NCI-H1436 treated with DMSO at 0.1 percent for 48 hours (cell line): ENCODE results near the gene DGKD.

Experiments
- DNase-seq: peaks from one replicate; lab custom pipeline; 2025; lab: John Stamatoyannopoulos, UW

Gene DGKD

DNA sequence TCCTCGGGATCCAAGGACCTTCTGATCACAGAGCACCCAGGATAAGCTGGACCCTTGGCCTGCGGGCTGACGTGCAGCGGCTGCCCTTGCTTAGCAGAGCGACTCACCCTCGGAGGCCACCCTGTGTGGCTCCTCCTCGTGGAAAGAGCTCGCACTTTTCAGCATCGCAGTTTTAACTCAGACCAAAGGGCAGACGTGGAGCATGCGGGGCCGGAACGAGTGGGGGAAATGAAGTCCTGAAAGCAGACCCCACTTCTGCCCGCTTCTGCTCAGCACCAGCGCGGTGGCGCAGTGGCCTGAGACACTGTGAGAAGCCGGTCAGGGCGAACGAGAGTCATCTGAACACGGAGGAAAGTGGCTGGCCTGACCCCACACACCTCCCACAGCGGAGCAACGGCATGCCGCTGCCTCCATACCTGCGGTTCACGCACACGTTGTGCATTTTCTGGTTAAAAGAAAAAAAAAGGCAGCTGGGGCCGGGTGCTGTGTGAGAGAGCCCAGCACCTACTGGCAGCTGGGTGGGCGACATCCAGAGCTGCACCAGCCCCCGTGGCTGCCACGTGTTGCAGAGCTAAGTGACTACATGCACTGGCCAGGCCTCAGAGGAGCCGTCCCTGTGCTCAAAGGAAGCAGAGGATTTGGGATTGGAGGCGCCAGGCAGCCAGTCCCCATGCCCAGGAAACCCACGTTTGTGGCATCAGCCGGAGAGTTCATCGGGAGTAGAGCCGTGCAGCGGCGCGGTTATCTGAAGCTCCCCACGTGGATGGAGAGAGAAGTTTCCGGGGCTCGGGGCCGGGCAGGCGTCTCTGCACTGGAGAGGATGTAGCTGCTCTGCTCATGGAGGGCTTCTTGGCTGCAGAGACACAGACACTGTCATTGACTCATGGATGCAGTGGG lies 122.6 kb downstream of the DGKD start:
- no peak for DNase-seq

DNA sequence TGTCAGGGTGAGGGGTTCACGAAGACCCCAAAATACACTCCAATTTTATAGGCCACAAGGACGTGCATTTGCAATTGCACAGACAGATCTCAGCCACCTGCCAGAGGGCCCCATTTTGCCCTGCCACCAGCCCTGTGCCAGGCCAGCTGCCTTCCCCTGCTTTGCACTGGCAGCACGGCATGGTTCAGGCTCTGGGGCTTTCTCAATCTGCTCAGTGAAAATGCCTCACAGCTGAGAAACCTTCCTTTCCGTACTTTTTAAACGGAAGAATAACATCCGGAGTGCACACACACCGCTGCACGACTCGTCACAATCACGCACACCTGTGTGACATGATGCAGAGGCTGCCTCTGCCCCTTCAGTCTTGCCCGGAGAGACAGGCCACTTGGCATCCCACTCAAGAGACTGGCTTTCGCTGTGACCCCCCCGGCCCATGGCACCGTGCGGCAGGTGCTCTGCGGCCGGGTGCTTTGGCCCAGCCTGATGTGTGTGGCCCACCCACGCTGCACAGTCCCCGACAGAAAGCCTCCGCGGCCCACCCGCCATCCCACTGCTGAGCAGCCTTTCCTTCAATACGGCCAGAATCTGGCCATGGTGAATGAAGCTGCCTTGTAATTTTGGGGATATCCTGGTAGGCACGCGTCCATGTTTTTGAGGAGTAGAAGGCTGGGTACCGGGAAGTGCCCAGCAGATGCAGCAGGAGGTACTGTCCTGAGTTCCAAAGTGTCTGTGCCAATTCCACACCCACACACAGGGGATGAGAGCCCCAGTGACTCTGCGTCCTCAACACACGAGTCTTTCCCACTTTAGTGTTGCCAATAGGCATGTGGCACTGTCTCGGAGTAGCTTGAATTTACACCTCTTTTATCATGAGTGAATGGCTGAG lies 123.5 kb downstream of the DGKD start:
- no peak for DNase-seq

DNA sequence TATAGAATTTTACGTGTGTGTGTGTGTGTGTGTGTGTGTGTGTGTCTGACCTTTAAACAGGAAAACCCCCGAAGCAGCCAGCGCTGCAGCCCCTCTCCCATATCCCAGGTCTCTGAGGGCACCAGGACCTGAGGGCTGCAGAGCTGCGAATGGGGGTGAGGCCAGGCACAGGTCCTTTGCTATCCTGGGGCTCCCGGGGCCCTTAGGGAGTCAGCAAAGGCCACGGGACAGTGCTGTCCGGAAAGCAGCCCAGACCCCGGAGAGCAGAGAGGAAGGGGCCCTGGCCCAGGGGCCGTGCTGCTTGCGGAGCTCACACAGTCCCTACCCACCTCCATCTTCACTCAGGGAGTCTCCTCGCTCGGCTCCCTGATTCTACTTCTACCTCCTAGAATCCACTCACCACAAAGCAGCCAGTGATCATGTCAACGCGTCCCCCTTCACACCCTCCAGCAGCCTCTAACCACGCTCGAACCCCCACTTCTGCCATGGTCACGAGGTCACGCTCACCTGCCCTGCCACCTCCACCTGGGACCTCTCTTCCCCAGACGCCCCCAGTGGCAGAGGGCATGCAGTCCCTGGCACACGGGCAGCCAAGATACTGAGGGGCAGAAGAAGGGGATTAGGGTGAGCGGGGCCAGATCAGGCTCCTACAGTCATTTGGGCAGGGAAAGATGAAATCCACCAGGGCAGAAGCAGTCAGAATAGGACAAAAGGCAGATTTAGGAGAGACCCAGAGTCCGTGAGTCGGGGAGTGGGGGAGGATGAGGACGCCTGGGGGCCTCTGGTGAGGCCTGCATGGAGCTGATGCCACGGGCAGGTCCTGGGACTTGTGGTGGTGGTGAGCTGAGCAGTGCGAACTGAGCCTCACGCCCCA lies 125.6 kb downstream of the DGKD start:
- DNase-seq: no peak

DNA sequence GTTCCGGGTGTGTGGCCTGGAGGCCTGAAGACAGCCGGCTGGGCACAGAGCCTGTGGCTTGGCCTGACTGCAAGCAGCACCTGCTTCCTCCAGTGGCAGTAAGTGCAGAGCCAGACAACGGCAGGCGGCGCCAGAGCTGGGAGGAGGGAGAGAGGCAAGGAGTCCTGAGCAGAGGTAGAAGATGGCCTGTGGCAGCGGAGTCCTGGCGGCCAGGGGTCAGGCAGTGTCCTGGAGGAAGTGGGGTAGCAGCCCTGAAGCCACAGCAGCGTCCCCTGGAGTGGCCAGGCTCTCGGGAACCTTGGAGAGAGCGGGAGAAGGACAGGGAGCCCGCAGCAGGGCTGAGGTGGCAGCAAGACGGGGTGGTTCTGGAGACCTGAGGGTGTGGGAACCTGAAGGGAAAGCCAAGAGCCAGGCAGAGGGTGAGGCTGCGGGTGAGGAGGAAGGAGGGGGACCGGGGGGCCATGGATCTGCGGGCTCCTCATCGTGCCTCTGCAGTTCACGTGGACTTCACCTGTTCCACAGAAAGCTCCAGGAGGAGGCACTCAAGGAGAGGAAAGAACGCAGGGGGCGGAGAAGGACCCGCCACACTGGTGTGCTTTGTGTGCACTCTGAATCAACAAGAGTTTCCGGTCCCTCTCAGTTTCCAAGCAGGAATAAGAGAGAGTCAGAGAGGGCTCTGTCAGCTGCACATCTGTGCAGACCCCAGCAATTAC lies 126.4 kb downstream of the DGKD start:
- DNase-seq: no peak

DNA sequence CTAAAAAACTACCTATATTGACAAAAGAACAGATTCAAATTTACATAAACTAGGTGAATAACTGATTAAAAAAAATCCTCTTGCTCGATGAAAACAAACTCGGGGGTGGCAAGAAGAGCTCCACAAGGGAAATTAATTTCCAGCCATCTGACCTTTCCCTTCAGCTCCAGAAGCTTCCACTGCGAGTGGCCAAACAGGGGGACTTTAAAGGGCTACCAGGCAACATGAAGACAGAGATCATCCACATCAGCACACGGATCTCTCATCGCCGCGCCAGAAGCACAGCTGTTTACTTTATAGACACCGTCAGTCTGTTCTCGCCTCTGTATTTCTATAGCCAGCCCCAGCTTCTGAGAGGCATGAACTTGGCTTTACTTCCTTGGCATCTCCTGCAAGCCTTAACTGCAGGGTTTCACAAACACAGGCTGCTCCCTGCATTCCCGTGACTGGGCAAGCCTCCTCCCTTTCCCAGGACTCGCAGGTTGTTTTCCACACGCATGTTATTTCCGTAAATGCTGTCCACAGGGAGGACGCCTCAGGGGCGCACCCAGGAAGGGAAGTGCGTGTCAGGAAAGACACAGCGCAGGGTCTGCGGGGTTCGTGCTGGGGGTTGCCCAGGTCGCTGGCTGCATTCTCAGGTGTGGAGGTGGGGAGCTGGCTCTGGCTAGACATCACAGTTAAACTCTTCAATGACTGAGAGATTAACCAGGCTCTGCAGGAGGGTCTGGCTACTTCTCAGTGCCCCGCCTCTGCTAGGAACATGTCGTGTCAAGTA lies 127.3 kb downstream of the DGKD start:
- DNase-seq: no peak

DNA sequence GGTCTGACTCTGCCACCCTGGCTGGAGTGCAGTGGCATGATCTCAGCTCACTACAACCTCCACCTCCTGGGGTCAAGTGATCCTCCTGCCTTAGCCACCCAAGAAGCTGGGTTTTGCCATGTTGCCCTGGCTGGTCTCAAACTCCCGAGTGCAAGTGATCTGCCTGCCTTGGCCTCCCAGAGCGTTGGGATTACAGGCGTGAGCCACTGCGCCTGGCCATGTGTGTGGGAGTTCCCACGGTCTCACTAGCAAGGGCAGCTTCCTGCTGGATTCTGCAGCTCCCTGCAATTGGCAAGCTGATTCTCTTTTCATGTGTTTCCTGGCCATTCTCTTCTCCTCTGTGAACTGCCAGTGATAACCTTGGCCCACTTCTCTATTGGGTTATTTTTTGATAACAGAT lies 128.3 kb downstream of the DGKD start:
- DNase-seq: no peak

DNA sequence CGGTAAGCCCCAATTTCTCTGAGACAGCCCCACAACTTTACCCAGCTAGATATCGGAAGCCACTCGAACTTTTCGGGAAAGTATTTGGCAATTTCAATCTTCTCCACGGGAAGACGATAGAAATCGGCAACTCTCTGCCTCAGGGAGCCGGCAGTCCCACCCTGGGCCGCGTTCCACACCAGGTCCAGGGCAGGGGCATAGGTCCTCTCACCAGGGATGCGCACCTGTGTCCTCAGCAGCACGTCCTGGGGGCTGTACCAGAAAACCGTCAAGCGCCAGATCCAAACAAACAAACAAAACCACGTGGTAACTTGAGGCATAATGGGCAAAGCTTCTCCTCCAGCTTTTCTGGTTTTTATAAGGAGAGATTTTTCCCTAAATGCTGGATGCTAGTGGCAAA lies 131.4 kb downstream of the DGKD start:
- DNase-seq: no peak

DNA sequence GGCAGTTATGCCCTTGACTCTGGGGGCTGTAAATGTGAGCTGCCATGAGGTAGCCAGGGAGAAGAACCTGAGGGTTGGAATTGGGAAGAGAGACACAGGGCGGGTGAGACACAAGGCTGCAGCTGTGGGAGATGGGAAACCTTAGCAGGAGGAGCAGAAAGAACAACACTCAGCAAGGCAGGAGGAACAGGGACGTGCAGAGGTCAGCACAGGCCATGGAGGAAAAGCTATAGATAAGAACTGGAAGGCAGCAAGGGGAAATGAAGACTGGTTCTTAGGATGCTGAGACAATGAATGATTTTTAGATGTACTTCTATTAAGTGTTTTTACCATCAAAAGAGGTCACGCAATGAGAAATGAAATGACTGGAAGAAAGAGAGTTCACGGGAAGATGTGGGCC lies 132.1 kb downstream of the DGKD start:
- no peak for DNase-seq

DNA sequence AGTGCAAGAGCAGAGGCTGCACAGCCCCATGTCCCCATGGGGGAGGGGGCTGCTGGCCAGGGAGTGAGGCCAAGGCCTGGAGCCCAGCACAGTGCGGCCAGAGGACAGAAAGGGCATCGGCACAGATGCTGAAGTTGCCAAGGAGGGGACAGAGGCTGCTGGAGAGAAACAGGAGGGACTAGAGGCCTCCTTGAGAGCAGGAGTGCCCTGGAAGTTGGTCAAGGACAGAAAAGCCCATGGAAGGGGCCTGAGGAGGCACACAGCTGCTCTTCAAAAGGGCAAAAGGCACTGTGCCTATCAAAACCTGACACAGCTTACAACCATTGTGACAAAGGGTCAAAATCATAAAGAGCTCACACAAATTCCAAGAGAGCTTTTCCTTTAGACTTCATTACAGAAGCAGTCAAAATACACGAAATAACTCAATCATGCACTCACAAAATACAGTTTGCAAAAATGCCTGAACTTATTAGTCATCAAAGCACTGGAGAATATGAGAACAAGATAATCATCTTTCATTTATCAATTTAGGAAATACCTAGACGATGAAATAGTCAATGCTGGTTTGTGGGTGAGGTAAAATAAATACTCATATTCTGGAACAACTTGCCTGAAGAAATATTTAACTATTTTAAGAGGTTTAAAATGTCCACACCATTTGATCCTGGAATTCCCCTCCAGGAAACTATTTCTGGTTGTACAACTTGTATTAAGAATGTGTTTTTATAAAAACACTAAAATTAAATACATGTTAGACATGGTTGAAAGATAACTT lies 132.7 kb downstream of the DGKD start:
- no peak for DNase-seq

DNA sequence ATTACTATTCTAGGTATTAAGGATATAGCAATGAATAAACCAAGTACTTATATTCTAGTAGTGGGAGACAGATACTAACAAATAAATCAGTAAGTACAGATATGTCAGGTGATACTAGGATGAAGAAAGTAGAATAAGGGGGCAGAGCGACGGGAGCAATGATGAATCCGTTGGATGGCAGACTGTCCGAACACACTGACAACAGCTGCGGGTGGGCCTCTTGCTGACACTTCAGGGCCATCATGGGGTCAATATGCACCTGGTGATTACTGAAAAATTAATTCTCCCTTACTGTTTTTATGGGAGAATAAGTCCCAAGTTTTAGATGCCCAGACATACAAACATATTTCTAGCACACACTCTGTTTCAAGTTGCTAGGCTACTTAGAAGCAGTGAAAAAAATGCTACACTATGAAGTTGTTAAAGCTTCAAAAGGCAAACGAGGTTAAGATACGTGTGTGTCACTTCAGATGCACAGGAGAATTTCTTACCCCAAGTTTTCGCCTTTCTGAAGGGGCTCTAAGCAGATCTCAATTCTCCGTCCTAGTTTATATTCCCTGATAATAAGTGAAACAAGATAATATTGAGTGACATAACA lies 133.6 kb downstream of the DGKD start:
- no peak for DNase-seq

DNA sequence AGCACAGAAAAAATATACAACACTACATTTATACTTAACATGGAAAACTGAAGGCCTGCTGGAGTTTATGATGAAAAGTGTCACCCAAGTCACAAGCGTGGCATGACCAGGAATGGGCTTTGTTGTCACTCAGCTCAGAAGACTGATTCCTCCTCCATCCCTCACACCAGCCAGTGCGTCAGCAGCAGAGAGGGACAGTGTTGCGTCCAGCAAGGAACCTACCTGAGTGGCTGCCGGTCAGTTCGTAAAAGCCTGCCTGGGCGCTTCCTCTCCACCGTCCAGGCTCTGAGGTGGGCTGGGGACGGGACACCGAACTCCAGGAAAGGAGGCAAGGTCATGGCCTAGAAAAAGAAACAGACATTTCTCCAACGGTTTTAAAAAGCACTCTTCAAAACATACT lies 134.8 kb downstream of the DGKD start:
- DNase-seq: no peak

DNA sequence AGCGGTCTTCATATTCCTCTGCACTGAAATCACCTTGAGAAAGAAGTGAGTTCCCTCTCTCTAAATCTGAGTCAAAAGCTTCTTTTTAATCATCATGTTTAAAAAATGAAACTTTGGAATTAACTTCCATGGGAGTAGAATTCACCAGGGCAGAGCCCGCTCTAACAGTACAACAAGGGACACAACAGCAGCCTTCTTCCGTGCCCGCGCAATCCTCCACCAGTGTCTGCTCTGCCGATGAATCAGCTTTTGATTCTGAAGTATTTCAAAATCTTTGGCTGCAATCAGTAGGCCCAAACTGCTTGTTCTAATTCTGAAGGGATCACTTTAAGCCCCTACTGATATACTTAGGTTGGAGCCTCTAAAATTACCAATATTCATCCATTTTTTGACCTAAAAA lies 135.4 kb downstream of the DGKD start:
- DNase-seq: no peak

DNA sequence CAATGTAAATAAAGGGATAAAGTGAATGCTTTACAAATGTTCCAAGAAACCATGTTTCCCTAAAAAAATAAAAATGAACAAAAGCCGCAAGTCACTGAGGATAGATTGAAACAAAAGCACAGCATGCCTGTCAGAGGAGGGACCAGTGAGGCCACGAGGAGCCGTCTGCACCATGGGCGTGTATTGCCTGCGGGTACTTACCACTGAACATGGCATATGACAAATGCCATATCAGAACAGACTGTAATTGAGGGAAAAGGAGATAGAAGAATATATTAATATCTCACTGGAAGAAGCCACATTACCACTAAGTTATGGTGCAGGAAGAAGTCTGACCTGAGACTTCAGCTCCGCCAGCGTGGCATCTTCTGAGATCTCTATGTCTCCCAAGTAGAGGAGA lies 136.5 kb downstream of the DGKD start:
- no peak for DNase-seq

DNA sequence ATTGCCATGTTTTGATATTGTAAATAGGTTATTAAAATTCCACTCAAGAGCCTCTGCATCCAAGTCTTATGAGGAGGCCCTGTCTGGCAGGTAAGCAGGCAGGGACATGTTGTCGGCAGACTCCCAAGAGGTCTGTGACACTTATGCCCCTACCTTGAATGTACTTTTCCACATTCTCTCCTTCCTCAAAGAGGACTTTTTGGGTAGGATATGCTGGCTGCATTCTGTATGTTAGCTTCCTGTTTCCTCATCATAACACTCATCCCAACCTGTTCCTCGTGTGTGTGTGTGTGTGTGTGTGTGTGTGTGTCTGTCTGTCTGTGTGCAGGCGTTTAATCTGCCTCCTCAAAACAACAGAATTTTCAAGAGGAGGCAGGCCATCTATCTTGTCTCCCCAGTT lies 137.0 kb downstream of the DGKD start:
- no peak for DNase-seq

DNA sequence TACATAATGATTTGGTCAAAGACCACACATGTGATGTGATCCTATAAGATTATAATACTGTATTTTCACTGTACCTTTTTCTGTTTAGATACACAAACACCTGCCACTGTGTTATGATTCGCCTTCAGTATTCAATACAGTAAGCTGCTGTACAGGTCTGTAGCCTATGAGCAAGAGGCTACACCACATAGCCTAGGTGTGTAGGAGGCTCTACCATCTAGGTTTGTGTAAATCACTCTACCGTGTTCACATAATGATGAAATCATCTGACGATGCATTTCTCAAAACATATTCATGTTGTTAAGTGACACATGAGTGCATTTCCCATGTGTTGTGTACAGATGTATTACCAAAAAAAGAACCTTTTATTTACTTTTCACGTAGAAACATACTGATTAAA lies 137.8 kb downstream of the DGKD start:
- DNase-seq: no peak

DNA sequence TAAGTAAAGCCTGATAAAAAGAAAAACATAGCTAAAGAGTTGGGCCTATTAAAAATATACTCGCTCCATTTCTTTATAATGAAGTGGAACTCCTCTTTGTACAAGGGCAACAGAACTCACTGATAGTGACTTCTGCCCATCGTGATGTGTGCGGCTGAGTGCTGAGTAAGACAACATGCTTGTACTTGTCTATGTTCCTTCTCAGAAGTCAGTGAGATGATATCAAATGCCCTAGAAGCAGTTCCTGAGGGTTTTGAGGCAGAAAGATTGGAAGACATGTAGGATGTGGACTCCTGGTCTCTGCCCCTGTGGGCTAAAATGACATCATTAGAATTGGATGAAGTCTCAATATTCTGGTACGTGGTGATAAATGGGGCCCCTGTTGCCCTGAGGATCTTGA lies 138.5 kb downstream of the DGKD start:
- DNase-seq: no peak

DNA sequence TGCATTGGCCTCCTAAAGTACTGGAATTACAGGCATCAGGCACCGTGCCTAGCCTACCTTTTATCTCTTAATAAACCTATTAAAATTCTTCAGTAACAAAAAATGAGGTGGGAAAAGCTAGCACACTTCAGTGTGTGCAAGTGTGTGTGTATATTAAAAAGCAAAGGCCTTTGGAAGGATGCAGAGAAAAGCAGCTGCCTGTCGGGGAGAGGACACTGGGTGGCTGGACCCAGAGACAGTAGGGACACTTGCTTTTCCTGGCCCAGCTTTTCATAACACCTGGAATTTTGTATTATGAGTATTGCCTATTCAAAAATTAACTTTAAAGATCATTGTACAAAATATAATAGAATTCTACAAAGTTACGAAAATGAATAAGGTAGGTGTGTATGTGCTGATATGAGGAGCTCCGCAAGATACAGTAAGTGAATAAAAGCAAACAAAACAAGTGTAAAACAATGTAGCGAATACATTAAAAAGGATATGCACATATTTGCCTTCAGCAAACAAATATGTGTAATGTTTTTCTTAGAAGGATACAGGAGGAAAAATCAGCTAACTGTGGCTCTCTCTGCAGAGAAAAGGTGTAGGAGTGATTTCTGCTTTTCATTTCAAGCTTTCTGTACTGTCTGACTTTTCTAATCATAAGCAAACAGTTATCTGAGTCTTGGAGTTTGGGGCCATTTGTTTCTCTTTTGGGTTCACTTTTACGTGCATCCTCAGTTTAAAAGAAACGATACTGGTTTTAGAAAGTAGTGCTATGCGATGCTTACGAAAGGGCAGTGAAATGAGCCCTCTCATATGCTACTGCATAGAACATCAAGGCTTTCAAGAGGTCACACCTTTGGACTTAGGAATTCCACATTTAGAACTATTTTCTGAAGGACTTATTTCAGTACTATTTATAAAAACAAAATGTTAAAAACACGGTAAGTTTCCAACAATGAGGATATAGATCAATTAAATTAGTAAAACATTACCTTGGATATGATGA lies 141.5 kb downstream of the DGKD start:
- no peak for DNase-seq

DNA sequence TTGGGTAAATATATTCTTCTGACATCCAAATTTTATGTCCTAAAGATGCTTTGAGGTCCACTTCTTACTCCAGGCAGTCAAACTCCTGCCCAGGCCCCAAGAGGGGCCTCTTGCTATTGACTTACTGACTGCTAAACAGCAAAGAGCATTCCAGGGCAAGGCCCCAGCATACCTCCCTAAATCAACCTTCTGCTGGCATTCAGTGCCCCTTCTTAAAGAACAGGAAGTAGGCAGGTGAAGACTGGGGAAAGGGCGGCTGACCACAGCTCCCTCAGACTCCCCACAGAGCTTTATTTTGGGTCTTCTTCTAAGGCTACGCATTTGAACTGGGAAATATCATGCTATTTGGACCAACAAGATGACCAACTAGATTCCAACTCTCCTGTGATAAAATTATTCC lies 143.4 kb downstream of the DGKD start:
- DNase-seq: no peak
